Amniotic stem cell (primary cell): ENCODE measurements around the gene CTCFL.
"Not testable (repeated sequence)": the region's sequence is repeated elsewhere in the genome, so short reads cannot be mapped to it uniquely, and the experiment has no call there.

Source experiments
- DNase-seq: peaks from one replicate; lab custom pipeline; 2025; lab: John Stamatoyannopoulos, UW

The CTCFL gene

GRCh38 chr20:57480444-57481160 is 44.3 kb downstream of the CTCFL start:
- DNase-seq: no peak

DNA sequence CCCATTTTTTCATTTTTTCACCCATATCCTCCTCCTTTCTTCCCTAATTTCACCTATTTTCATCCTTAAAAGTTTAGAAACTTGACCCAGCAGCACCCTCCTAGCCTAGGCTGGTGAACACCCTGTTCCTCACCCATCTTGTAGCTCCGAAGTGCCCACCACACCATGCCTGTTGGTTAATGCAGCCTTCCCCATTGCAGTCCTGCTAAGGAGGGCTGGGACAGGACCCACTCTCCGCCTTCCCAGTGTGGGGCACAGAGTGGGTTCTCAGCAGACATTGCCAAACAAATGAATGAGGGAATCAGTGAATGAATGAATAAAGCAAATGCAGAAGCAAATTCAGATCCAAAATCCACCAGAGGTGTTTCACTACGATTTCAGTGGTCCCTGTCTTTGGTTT is 45.7 kb downstream of the CTCFL start:
- DNase-seq: no peak

GRCh38 chr20:57478176-57478575 is 46.8 kb downstream of the CTCFL start:
- DNase-seq: no peak

- DNase-seq: no peak
These were observed 48.1 kb downstream of the CTCFL start for GRCh38 chr20:57476641-57477461.

- DNase-seq: no peak
These were observed 48.8 kb downstream of the CTCFL start for GRCh38 chr20:57476084-57476526.

DNA sequence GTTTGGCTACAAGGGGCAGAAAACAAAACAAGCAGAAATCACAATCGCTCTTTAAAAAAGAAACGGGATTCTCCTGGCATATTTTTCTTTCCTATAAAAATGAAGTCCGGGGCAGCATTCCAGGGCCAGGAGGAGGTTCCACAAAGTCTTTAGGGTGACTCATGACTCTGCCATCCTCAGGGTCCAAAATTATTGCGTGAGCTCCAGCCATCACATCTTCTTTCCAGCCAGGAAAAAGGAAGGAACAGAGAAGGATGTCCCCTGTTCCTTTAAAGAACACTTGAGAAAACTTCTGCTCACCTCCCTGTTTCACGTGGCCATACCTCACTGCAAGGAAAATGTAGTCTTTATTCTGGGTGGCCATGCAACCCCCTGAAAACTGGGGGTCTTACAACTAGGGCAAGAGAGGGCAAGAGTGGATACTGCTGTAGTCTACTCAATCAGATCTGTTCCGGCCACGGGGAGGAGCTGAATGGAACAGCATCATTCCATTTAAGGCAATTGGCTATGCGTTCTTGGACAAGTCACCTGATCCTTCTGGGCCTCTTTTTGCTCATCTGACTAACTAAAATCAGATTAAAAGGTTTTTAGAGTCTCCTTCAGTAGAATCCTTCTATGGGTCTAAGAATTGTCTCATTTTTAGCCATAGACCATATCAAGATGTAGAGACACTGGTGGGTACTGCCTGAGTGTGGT is 49.4 kb downstream of the CTCFL start:
- DNase-seq: no peak

GRCh38 chr20:57474816-57475215 is 50.1 kb downstream of the CTCFL start:
- no peak for DNase-seq

- DNase-seq: no peak
These were observed 50.7 kb downstream of the CTCFL start for GRCh38 chr20:57474205-57474604.

- DNase-seq: no peak
These were observed 51.5 kb downstream of the CTCFL start for GRCh38 chr20:57473246-57474048.

GRCh38 chr20:57472474-57472873 is 52.5 kb downstream of the CTCFL start:
- DNase-seq: not testable (repeated sequence)

DNA sequence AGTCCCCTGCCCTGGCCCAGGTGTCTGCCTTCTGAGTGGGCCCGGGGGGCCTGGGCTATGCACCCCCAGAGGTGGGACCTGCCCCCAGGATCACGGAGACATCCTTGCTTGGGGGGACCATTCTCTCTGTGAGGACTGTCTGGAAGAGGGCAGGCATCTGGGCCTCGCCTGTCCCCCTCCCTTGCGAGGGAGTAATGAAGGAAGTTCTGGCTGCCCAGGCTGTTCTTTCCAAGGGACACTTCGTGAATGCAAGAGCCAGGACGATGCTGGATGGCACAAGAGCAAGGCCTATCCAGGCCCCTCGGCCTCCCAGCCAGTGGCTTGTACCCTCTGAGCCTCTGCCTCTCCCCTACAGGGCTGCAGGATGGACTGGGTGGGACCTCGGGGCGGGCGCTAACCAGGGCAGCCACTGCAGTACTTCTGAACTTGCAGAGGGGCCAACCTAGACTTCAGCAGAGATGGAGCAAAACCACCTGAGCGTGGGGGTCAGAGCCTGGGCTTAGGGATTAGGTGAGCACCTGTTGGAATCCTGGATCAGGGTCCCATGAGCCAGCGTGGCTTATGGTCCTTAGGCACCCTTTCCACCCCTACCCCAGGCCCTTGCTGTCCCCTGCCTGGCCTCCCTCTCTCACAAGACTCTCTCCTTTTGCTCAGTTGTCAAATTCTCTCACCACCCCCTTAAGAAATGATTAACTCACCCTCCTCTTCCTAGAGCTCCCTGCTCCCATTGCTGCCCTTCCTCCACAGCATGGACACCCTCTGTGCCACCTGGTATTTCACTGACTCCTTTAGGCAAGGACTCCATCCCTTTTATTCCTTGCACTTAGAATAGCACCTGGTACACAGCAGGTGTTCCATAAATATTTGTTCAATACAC is 53.2 kb downstream of the CTCFL start:
- DNase-seq: no peak

GRCh38 chr20:57470666-57471495 is 54.1 kb downstream of the CTCFL start:
- DNase-seq: no peak

DNA sequence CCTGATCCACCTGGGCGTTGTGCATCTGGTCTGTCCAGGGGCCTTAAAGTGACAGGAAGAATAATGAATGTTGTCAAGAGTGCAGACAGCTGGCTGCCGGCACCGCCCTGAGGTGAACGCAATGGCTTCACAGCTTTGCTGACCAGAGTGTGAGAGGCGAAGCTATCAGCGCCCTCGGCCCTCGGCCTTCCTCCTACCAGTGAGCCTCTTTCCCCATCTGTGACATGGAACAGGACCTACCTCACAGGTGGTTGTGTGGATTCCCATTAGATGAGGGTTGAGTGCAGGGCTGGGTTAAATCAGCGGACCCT is 54.8 kb downstream of the CTCFL start:
- DNase-seq: no peak

GRCh38 chr20:57469418-57470211 is 55.3 kb downstream of the CTCFL start:
- DNase-seq: no peak

DNA sequence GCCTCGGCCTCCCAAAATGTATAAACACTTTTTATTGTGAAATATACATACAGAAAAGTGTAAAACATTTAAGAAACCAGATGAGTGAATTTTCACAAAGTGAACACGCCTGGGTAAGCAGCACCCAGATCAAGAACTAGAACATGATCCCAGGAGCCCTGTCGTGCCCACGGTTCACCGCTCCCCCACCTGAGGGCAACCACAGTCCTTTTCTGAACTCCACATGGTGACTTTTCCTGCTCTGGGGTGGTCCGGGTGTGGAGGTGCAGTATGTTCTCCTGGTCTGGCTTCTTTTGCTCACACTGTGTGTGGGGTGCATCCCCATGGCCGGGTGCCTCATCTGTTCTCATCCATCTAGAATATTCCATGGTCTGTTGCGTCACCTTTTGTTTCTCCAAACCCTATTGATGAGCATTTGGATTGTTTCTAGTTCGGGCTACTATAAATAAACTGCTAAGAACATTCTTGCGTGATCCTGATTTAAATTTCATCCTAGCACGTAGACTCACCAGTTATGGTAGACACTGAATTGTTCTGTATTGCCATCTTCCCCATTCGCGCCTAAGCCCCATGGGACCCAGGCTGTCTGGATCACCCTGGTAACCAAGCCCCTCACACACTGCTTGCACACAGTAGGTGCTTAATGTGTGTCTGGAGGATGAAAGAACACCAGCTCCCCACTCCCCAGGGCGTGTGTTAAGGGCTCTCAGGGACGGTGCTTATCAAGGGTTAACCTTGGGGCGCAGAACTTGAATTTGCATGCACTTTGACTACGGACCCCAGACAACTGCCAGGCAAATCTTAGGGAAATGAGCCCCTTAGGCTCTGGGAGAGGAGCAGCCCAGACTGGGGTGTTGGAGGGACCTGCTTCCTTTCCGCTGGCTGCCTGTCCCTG is 56.2 kb downstream of the CTCFL start:
- DNase-seq: no peak

- DNase-seq: no peak
These were observed 57.2 kb downstream of the CTCFL start for GRCh38 chr20:57467742-57468141.

- no peak for DNase-seq
These were observed 59.0 kb downstream of the CTCFL start for GRCh38 chr20:57465943-57466342.

- no peak for DNase-seq
These were observed 59.5 kb downstream of the CTCFL start for GRCh38 chr20:57465486-57465885.
